Chondrocyte (in vitro differentiated cells): ENCODE data around the gene OCA2. TPM values are rescaled to one million over a fixed set of nuclear protein-coding genes. Genes with fewer than 3 reads are reported as not detected.

Experiments used
- DNase-seq: peaks from one replicate; pipeline ENCODE4 v3.0.0; 2021; ENCODE audit warnings: mixed read lengths, low spot score
- H3K27ac Mint-ChIP-seq: one replicate; pipeline ENCODE4 v1.8.0; 2021; ENCODE audit warnings: mild to moderate bottlenecking, moderate library complexity, mixed read lengths; ENCODE audit not compliant: unreplicated experiment
- H3K27me3 Mint-ChIP-seq: 2 replicates; pipeline ENCODE4 v1.8.0; 2021; ENCODE audit warnings: low read depth, mixed read lengths
- H3K36me3 Mint-ChIP-seq: 2 replicates; pipeline ENCODE4 v1.8.0; 2021; ENCODE audit warnings: low read depth, mixed read lengths
- H3K4me1 Mint-ChIP-seq: 2 replicates; pipeline ENCODE4 v1.8.0; 2021; ENCODE audit warnings: low read depth, mild to moderate bottlenecking, mixed read lengths
- H3K4me3 Mint-ChIP-seq: one replicate; pipeline ENCODE4 v1.8.0; 2021; ENCODE audit warnings: mild to moderate bottlenecking, moderate library complexity, mixed read lengths; ENCODE audit not compliant: unreplicated experiment
- H3K9me3 Mint-ChIP-seq: 2 replicates; pipeline ENCODE4 v1.8.0; 2021; ENCODE audit warnings: low read depth, mixed read lengths
- CTCF ChIP-seq: fragments of 200-600 bp; sonication (generic); IDR thresholded peaks from 2 replicates; pipeline ENCODE4 v1.5.0; 2021; ENCODE audit warnings: antibody characterized with exemption, mild to moderate bottlenecking, moderate library complexity
- total RNA-seq: library from RNA; stranded (reverse); gene quantifications from 3 replicates; pipeline ENCODE4 v1.2.1, GENCODE V29; 2021

Gene OCA2
- total RNA-seq, 1 donor from 2014 or later = 0.75 TPM

GRCh38 chr15:27796405-27797320 lies 302.5 kb downstream of the OCA2 start:
- DNase-seq = no peak
- Mint-ChIP-seq H3K9me3 (no peaks in the 10 kb centered on the region), H3K27me3 (peaks cover 2% of the 10 kb centered on the region), H3K4me1 (no peaks in the 10 kb centered on the region), H3K4me3 (no peak overlapping the region), H3K36me3 (no peaks in the 10 kb centered on the region), H3K27ac (no peak overlapping the region)
- TF ChIP-seq CTCF = no peak

GRCh38 chr15:27792756-27793264 lies 306.3 kb downstream of the OCA2 start:
- Mint-ChIP-seq H3K9me3 (no peaks in the 10 kb centered on the region), H3K27me3 (peaks cover 1% of the 10 kb centered on the region), H3K4me1 (no peaks in the 10 kb centered on the region), H3K36me3 (no peaks in the 10 kb centered on the region), H3K27ac (no peak overlapping the region), H3K4me3 (no peak overlapping the region)
- no peak for TF ChIP-seq CTCF
- no peak for DNase-seq

- TF ChIP-seq CTCF = no peak
- Mint-ChIP-seq H3K36me3 (no peaks in the 10 kb centered on the region), H3K4me1 (no peaks in the 10 kb centered on the region), H3K9me3 (no peaks in the 10 kb centered on the region), H3K4me3 (no peak overlapping the region), H3K27me3 (no peaks in the 10 kb centered on the region), H3K27ac (no peak overlapping the region)
- no peak for DNase-seq
These were observed 308.8 kb downstream of the OCA2 start for GRCh38 chr15:27790270-27790669.

- DNase-seq = no peak
- Mint-ChIP-seq H3K36me3 (no peaks in the 10 kb centered on the region), H3K27ac (no peak overlapping the region), H3K27me3 (no peaks in the 10 kb centered on the region), H3K4me1 (peaks cover 7% of the 10 kb centered on the region), H3K4me3 (no peak overlapping the region), H3K9me3 (no peaks in the 10 kb centered on the region)
- no peak for TF ChIP-seq CTCF
These were observed 311.2 kb downstream of the OCA2 start for GRCh38 chr15:27787931-27788330.

GRCh38 chr15:27784107-27784506 lies 315.0 kb downstream of the OCA2 start:
- H3K27ac Mint-ChIP-seq = no peak overlapping the region
- peaks cover 17% of the 10 kb centered on the region for H3K4me1 Mint-ChIP-seq
- TF ChIP-seq CTCF = no peak

More at GRCh38 chr15:27784107-27784506, 315.0 kb downstream of the OCA2 start:
- Mint-ChIP-seq H3K36me3 (no peaks in the 10 kb centered on the region), H3K27me3 (no peaks in the 10 kb centered on the region), H3K9me3 (peaks cover 5% of the 10 kb centered on the region), H3K4me3 (no peak overlapping the region)
- DNase-seq = no peak
